ENCODE data around the gene KRTAP19-8. TPM values are rescaled to one million over a fixed set of nuclear protein-coding genes. Genes with fewer than 3 reads are reported as not detected.

Gene KRTAP19-8
- total RNA-seq, 1 donor from 2014 or later = not detected

- no peak overlapping the region for H3K27ac ChIP-seq
- no peak for DNase-seq
- TF ChIP-seq CTCF (IDR thresholded peaks at IDR 0.05) = no peak
- intact Hi-C loops (cut with DNase I) = no loop called here
- no peak for ATAC-seq
- H3K9me3 ChIP-seq = no peaks in the 10 kb centered on the region
- no peak overlapping the region for H3K4me3 ChIP-seq
- H3K27me3 ChIP-seq (ENCODE audit: low read depth) = no peaks in the 10 kb centered on the region
- H3K4me1 ChIP-seq = no peaks in the 10 kb centered on the region
- H3K36me3 ChIP-seq = no peaks in the 10 kb centered on the region
Measured at GRCh38 chr21:30997541-30997940, 40.7 kb downstream of the KRTAP19-8 start.

- no peaks in the 10 kb centered on the region for H3K27me3 ChIP-seq (ENCODE audit: low read depth)
- intact Hi-C loops (cut with DNase I) = no loop called here
- no peak overlapping the region for H3K4me3 ChIP-seq
- H3K27ac ChIP-seq = no peak overlapping the region
- ATAC-seq (no peak), DNase-seq (no peak)
- H3K36me3 ChIP-seq = no peaks in the 10 kb centered on the region
- no peak for TF ChIP-seq CTCF (IDR thresholded peaks at IDR 0.05)
- H3K9me3 ChIP-seq = no peaks in the 10 kb centered on the region
- no peaks in the 10 kb centered on the region for H3K4me1 ChIP-seq
Measured at GRCh38 chr21:30996728-30997127, 41.5 kb downstream of the KRTAP19-8 start.

- no peaks in the 10 kb centered on the region for H3K36me3 ChIP-seq
- no peaks in the 10 kb centered on the region for H3K9me3 ChIP-seq
- DNase-seq (no peak), ATAC-seq (no peak)
- H3K4me3 ChIP-seq = no peak overlapping the region
- no peaks in the 10 kb centered on the region for H3K4me1 ChIP-seq
- H3K27me3 ChIP-seq (ENCODE audit: low read depth) = no peaks in the 10 kb centered on the region
- no peak overlapping the region for H3K27ac ChIP-seq
- intact Hi-C loops (cut with DNase I) = no loop called here
- TF ChIP-seq CTCF (IDR thresholded peaks at IDR 0.05) = no peak
Measured at GRCh38 chr21:30994932-30995331, 43.3 kb downstream of the KRTAP19-8 start.

GRCh38 chr21:30990514-30991262 is 47.6 kb downstream of the KRTAP19-8 start:
- Histone ChIP-seq H3K9me3 (no peaks in the 10 kb centered on the region), H3K4me1 (no peaks in the 10 kb centered on the region), H3K36me3 (no peaks in the 10 kb centered on the region), H3K27ac (no peak overlapping the region), H3K4me3 (no peak overlapping the region), H3K27me3 (ENCODE audit: low read depth) (no peaks in the 10 kb centered on the region)
- no peak for TF ChIP-seq CTCF (IDR thresholded peaks at IDR 0.05)
- no peak for DNase-seq
- peak; percentile 50 to 68 for ATAC-seq
- intact Hi-C loops (cut with DNase I) = no loop called here

GRCh38 chr21:30988706-30989105 is 49.6 kb downstream of the KRTAP19-8 start:
- intact Hi-C loops (cut with DNase I) = no loop called here
- no peaks in the 10 kb centered on the region for H3K27me3 ChIP-seq (ENCODE audit: low read depth)
- H3K36me3 ChIP-seq = no peaks in the 10 kb centered on the region
- no peak for TF ChIP-seq CTCF (IDR thresholded peaks at IDR 0.05)
- no peak overlapping the region for H3K4me3 ChIP-seq
- no peaks in the 10 kb centered on the region for H3K9me3 ChIP-seq
- no peaks in the 10 kb centered on the region for H3K4me1 ChIP-seq
- no peak for DNase-seq
- H3K27ac ChIP-seq = no peak overlapping the region
- no peak for ATAC-seq

Other genes with a start within 250 kb of the KRTAP19-8 start
- not detected for gene KRTAP8-1, start 225.2 kb downstream of the KRTAP19-8 start, total RNA-seq
- gene KRTAP7-1, start 208.7 kb downstream of the KRTAP19-8 start, total RNA-seq = not detected
- gene KRTAP11-1, start 156.9 kb downstream of the KRTAP19-8 start, total RNA-seq = not detected